Stimulated activated CD4-positive, alpha-beta T cell treated with anti-CD3 and anti-CD28 coated beads, Interleukin-15, amount 100 ng/mL, for 48 hours (primary cell): ENCODE results near the gene NAXD.
"Not testable (repeated sequence)": the region's sequence is repeated elsewhere in the genome, so short reads cannot be mapped to it uniquely, and the experiment has no call there.

Source experiments
- DNase-seq, 2 donors: peaks; one replicate each; pipeline ENCODE4 v3.0.0-alpha.2; 2020; ENCODE audit warnings: low read depth in 2 of 2

The NAXD gene

GRCh38 chr13:110593430-110594130 is 21.8 kb upstream of the NAXD start:
- DNase-seq, result no peak

GRCh38 chr13:110597041-110597689 is 18.2 kb upstream of the NAXD start:
- no peak for DNase-seq

- DNase-seq, result no peak
Measured at GRCh38 chr13:110600261-110600819, 15.0 kb upstream of the NAXD start.

- DNase-seq, result no peak
Measured at GRCh38 chr13:110600980-110601379, 14.4 kb upstream of the NAXD start.

- no peak for DNase-seq
Measured at GRCh38 chr13:110605132-110605531, 10.2 kb upstream of the NAXD start.

GRCh38 chr13:110606281-110606680 is 9.1 kb upstream of the NAXD start:
- not testable (repeated sequence) for DNase-seq

- no peak for DNase-seq
Measured at GRCh38 chr13:110607675-110608224, 7.6 kb upstream of the NAXD start.

- DNase-seq, result no peak
Measured at GRCh38 chr13:110610955-110611595, 4.3 kb upstream of the NAXD start.

- DNase-seq, result no peak
Measured at GRCh38 chr13:110615005-110615321, 382 bp upstream of the NAXD start.

- no peak for DNase-seq
Measured at GRCh38 chr13:110616103-110617101, 1.1 kb downstream of the NAXD start.

- DNase-seq, result no peak
Measured at GRCh38 chr13:110617321-110618072, 2.2 kb downstream of the NAXD start.

- DNase-seq, result no peak
Measured at GRCh38 chr13:110618167-110618566, 2.8 kb downstream of the NAXD start.

GRCh38 chr13:110618780-110619179 is 3.4 kb downstream of the NAXD start:
- no peak for DNase-seq

- DNase-seq, result no peak
Measured at GRCh38 chr13:110620596-110620995, 5.3 kb downstream of the NAXD start.

- no peak for DNase-seq
Measured at GRCh38 chr13:110624766-110625756, 9.7 kb downstream of the NAXD start.

GRCh38 chr13:110625771-110626321 is 10.5 kb downstream of the NAXD start:
- no peak for DNase-seq

GRCh38 chr13:110626521-110626920 is 11.2 kb downstream of the NAXD start:
- no peak for DNase-seq

- DNase-seq, result no peak
Measured at GRCh38 chr13:110627351-110627750, 12.0 kb downstream of the NAXD start.
